ENCODE measurements around the gene PRSS35.
"Not testable (repeated sequence)": the region's sequence is repeated elsewhere in the genome, so short reads cannot be mapped to it uniquely, and the experiment has no call there.

Gene PRSS35

GRCh38 chr6:83518816-83519480 is 6.6 kb downstream of the PRSS35 start:
- peak; percentile 42; the same call in 1 of the 2 replicates for TF ChIP-seq CTCF (IDR thresholded peaks at IDR 0.05; ENCODE audit: low read depth, low read length)
- no peak for DNase-seq
- no peaks in the 10 kb centered on the region for H3K27me3 ChIP-seq (ENCODE audit: insufficient read depth, low read depth, severe bottlenecking)

DNA sequence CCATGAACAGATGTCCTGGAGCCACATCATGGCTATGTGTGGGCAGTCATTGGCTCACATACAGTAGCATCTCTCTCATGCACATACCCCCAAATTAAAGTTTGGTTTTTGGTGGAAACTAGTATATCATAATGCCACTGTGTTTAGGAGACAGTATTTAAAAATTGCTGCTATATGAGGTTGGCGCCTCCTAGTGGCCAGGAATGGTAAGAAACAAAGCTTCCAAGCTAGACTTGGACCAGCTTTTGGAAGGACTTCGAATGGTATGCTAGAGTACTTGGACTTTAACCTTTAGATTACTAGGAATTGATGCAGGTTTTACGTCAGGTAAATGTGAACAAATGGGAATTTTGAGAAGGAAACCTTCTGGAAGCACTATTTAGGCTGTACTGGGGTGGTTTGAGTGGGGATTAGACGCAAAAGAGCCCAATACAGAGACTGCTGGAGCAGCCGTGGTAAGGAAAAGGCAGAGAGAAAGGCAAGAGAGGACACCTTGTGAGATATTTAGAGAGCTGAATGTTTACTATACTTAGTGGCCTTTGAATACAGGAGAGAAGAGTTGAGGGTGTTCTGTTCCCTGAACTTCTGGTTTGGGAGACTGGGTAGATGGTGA is 23.8 kb downstream of the PRSS35 start:
- no peak overlapping the region for H3K4me3 ChIP-seq (ENCODE audit: low read depth, low read length)
- DNase-seq, result peak; percentile 50
- H3K27me3 ChIP-seq (ENCODE audit: insufficient read depth, low read depth, severe bottlenecking), result no peaks in the 10 kb centered on the region
- no peaks in the 10 kb centered on the region for H3K9me3 ChIP-seq (ENCODE audit: severe bottlenecking)
- H3K36me3 ChIP-seq, result no peaks in the 10 kb centered on the region
- no peak overlapping the region for H3K27ac ChIP-seq
- TF ChIP-seq CTCF (IDR thresholded peaks at IDR 0.05; ENCODE audit: low read depth, low read length), result peak; percentile 63

More at GRCh38 chr6:83518816-83519480, 6.6 kb downstream of the PRSS35 start:
- no peaks in the 10 kb centered on the region for H3K9me3 ChIP-seq (ENCODE audit: severe bottlenecking)
- H3K4me3 ChIP-seq (ENCODE audit: low read depth, low read length), result no peak overlapping the region
- H3K36me3 ChIP-seq, result no peaks in the 10 kb centered on the region
- H3K27ac ChIP-seq, result no peak overlapping the region

DNA sequence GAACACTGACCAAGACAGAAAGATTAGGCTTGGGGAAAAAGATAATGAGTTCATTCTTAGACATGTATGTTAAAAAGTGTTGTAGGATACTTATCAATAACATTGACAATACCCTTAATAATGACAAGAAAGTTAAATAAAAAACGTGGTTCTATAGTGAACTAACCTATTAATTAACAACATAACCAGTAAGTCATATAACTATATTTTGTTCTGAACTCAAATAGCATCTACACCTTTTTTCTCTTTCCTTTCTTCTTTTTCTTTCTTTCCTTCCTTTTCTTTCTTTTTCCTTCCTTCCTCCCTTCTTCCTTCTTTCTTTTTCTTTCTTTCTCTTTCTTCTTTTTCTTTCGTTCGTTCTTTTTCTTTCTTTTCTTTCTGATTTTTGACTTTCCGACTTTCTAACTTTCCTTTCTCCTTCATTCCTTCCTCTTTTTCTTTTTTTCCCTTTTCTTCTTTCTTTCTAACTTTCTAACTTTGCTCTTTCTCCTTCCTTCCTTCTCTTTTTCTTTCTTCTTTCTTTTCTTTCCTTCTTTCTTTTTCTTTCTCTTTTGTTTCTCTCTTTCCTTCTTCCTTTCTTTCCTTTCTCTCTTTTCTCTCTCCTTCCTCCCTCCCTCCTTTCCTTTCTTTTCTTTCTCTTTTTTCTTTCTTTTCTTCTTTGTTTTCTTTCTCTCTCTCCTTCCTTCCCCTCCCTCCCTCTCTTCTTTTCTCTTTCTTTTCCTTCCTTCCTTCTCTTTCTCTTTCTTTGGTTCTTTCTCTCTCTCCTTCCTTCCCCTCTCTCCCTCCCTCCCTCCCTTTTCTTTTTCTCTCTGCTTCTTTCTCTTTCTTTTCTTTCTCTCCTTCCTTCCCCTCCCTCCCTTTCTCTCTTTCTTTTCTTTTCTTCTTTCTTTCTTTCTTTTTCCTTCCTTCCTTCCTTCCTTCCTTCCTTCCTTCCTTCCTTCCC is 24.6 kb downstream of the PRSS35 start:
- Histone ChIP-seq H3K27ac (no peak overlapping the region), H3K27me3 (ENCODE audit: insufficient read depth, low read depth, severe bottlenecking) (no peaks in the 10 kb centered on the region), H3K4me3 (ENCODE audit: low read depth, low read length) (no peak overlapping the region), H3K36me3 (no peaks in the 10 kb centered on the region), H3K9me3 (ENCODE audit: severe bottlenecking) (no peaks in the 10 kb centered on the region)
- no peak for TF ChIP-seq CTCF (IDR thresholded peaks at IDR 0.05; ENCODE audit: low read depth, low read length)
- no peak for DNase-seq

GRCh38 chr6:83539678-83540077 is 27.3 kb downstream of the PRSS35 start:
- H3K4me3 ChIP-seq (ENCODE audit: low read depth, low read length), result no peak overlapping the region
- H3K36me3 ChIP-seq, result no peaks in the 10 kb centered on the region
- H3K27ac ChIP-seq, result no peak overlapping the region
- no peak for TF ChIP-seq CTCF (IDR thresholded peaks at IDR 0.05; ENCODE audit: low read depth, low read length)
- no peaks in the 10 kb centered on the region for H3K27me3 ChIP-seq (ENCODE audit: insufficient read depth, low read depth, severe bottlenecking)
- H3K9me3 ChIP-seq (ENCODE audit: severe bottlenecking), result no peaks in the 10 kb centered on the region
- no peak for DNase-seq

DNA sequence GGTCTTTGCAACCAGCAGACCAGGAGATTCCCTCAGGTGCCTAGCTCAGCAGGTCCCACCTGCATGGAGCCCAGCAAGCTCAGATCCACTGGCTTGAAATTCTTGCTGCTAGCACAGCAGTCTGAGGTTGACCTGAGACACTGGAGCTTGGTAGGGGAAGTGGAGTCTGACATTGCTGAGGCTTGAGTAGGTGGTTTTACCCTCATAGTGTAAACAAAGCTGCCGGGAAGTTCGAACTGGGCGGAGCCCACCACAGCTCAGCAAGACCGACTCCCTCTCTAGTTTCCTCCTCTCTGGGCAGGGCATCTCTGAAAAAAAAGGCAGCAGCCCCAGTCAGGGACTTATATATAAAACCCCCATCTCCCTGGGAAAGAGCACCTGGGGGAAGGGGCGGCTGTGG is 34.3 kb downstream of the PRSS35 start:
- H3K27ac ChIP-seq, result no peak overlapping the region
- no peaks in the 10 kb centered on the region for H3K9me3 ChIP-seq (ENCODE audit: severe bottlenecking)
- H3K4me3 ChIP-seq (ENCODE audit: low read depth, low read length), result no peak overlapping the region
- no peaks in the 10 kb centered on the region for H3K27me3 ChIP-seq (ENCODE audit: insufficient read depth, low read depth, severe bottlenecking)
- DNase-seq, result no peak
- no peaks in the 10 kb centered on the region for H3K36me3 ChIP-seq
- no peak for TF ChIP-seq CTCF (IDR thresholded peaks at IDR 0.05; ENCODE audit: low read depth, low read length)

GRCh38 chr6:83550482-83550881 is 38.1 kb downstream of the PRSS35 start:
- not testable (repeated sequence) for DNase-seq; H3K27me3 ChIP-seq (ENCODE audit: insufficient read depth, low read depth, severe bottlenecking); H3K36me3 ChIP-seq; H3K4me3 ChIP-seq (ENCODE audit: low read depth, low read length); H3K9me3 ChIP-seq (ENCODE audit: severe bottlenecking); H3K27ac ChIP-seq

DNA sequence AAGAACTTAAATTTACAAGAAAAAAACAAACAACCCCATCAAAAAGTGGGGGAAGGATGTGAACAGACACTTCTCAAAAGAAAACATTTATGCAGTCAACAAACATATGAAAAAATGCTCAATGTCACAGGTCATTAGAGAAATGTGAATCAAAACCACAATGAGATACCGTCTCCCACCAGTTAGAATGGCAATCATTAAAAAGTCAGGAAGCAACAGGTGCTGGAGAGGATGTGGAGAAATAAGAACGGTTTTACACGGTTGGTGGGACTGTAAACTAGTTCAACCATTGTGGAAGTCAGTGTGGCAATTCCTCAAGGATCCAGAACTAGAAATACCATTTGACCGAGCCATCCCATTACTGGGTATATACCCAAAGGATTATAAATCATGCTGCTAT is 39.4 kb downstream of the PRSS35 start:
- not testable (repeated sequence) for H3K4me3 ChIP-seq (ENCODE audit: low read depth, low read length); H3K27me3 ChIP-seq (ENCODE audit: insufficient read depth, low read depth, severe bottlenecking); H3K9me3 ChIP-seq (ENCODE audit: severe bottlenecking); H3K27ac ChIP-seq; H3K36me3 ChIP-seq; DNase-seq
